Naive thymus-derived CD4-positive, alpha-beta T cell (primary cell): Measurements from ENCODE around the gene DCTD. TPM values are rescaled to one million over a fixed set of nuclear protein-coding genes. Genes with fewer than 3 reads are reported as not detected.

ENCODE experiments used
- ATAC-seq: fragments of 150-1000 bp; cut with Tn5 transposase; 2 replicates; pipeline ENCODE4 v1.10.0; 2021; ENCODE audit warnings: mild to moderate bottlenecking, moderate library complexity
- CTCF ChIA-PET: fragments of 350-600 bp; sonication (Branson Sonifier 250); formaldehyde crosslinking; loops from one replicate; lab custom pipeline; 2021; ENCODE audit warnings: antibody characterized with exemption; lab: Charles Lee
- POLR2A ChIA-PET: fragments of 350-600 bp; sonication (Branson Sonifier 250); formaldehyde crosslinking; loops from one replicate; lab custom pipeline; 2021; ENCODE audit warnings: antibody characterized with exemption, inconsistent platforms; lab: Charles Lee
- DNase-seq, 9 donors: peaks; one replicate each; pipeline versions ENCODE4 v3.0.0 to v3.0.0-alpha.2; 2020 to 2022; ENCODE audit warnings: mixed read lengths in 1 of 9
- H3K27ac ChIP-seq: one replicate; pipeline ENCODE4 v1.7.0; 2013; ENCODE audit warnings: mild to moderate bottlenecking, low read depth, low read length, moderate library complexity
- H3K27me3 ChIP-seq, 2 donors: one replicate each; pipeline ENCODE4 v1.7.0; 2013; ENCODE audit warnings: low read length in 2 of 2, mild to moderate bottlenecking in 2 of 2, moderate library complexity in 2 of 2; ENCODE audit not compliant: control insufficient read depth in 2 of 2, insufficient read depth in 2 of 2
- H3K36me3 ChIP-seq, 3 experiments: 1 replicate in 2 of 3; 2 replicates in 1 of 3; pipeline ENCODE4 v1.7.0; 2013; ENCODE audit warnings: low read length in 3 of 3, mild to moderate bottlenecking in 3 of 3, moderate library complexity in 1 of 3; ENCODE audit not compliant: insufficient read depth in 3 of 3, control insufficient read depth in 2 of 3
- H3K4me1 ChIP-seq, 2 donors: one replicate each; pipeline ENCODE4 v1.7.0; 2013; ENCODE audit warnings: low read length in 2 of 2, mild to moderate bottlenecking in 2 of 2, moderate library complexity in 1 of 2; ENCODE audit not compliant: control insufficient read depth in 2 of 2, insufficient read depth in 2 of 2
- H3K4me3 ChIP-seq: 2 replicates; pipeline ENCODE4 v1.7.0; 2013; ENCODE audit warnings: mild to moderate bottlenecking, low read length
- H3K9me3 ChIP-seq, 3 experiments: 1 replicate in 2 of 3; 2 replicates in 1 of 3; pipeline ENCODE4 v1.7.0; 2013; ENCODE audit warnings: low read length in 3 of 3; ENCODE audit not compliant: control insufficient read depth in 2 of 3
- H3K27ac Mint-ChIP-seq, 9 donors: one replicate each; pipeline ENCODE4 v1.8.0; 2020 to 2022; ENCODE audit warnings: mixed read lengths in 9 of 9, mild to moderate bottlenecking in 8 of 9, moderate library complexity in 5 of 9, inconsistent platforms in 2 of 9
- H3K27me3 Mint-ChIP-seq, 5 donors: one replicate each; pipeline ENCODE4 v1.8.0; 2021 to 2022; ENCODE audit warnings: mixed read lengths in 5 of 5, mild to moderate bottlenecking in 1 of 5
- H3K36me3 Mint-ChIP-seq, 5 donors: one replicate each; pipeline ENCODE4 v1.8.0; 2020 to 2022; ENCODE audit warnings: mixed read lengths in 5 of 5, mild to moderate bottlenecking in 3 of 5, inconsistent platforms in 1 of 5
- H3K4me1 Mint-ChIP-seq, 7 donors: one replicate each; pipeline ENCODE4 v1.8.0; 2020 to 2022; ENCODE audit warnings: mixed read lengths in 7 of 7, mild to moderate bottlenecking in 3 of 7, inconsistent platforms in 1 of 7
- H3K4me3 Mint-ChIP-seq, 10 donors: one replicate each; pipeline ENCODE4 v1.8.0; 2020 to 2022; ENCODE audit warnings: mild to moderate bottlenecking in 10 of 10, mixed read lengths in 10 of 10, moderate library complexity in 6 of 10, inconsistent platforms in 2 of 10
- H3K9me3 Mint-ChIP-seq, 11 donors: one replicate each; pipeline ENCODE4 v1.8.0; 2020 to 2022; ENCODE audit warnings: mixed read lengths in 11 of 11, mild to moderate bottlenecking in 4 of 11, inconsistent platforms in 1 of 11, moderate library complexity in 1 of 11
- intact Hi-C, 2 donors: fragments of 100-400 bp; cut with micrococcal nuclease; formaldehyde crosslinking; loops; one replicate each; pipeline ENCODE4 v1.15.1; 2023
- polyA plus RNA-seq, 2 donors: library from polyadenylated mRNA; unstranded; fragments of 300-500 nt; fragmentation: Illumina TruSeq; gene quantifications; one replicate each; pipeline ENCODE4 v1.2.3, GENCODE V29; 2021
- total RNA-seq, 6 experiments: library from RNA in 5 of 6; stranded (reverse) in 5 of 6; gene quantifications; 1 replicate in 5 of 6; 2 replicates in 1 of 6; pipeline ENCODE4 v1.2.3 and lab custom pipeline; 2021 to 2026

DCTD gene
- total and polyA plus RNA-seq, 7 experiments from 2014 or later, result 61.4 to 84.7 (median 70.6) TPM

GRCh38 chr4:182862921-182863320 is 54.3 kb downstream of the DCTD start:
- H3K4me3 ChIP-seq, result no peak overlapping the region
- Mint-ChIP-seq H3K4me1 (no peaks in the 10 kb centered on the region), H3K9me3 (peaks cover 0 to 13% (median 4%) of the 10 kb centered on the region in 11 donors), H3K27ac (no peak overlapping the region), H3K27me3 (no peaks in the 10 kb centered on the region), H3K4me3 (no peak overlapping the region), H3K36me3 (peaks cover 0 to 25% (median 11%) of the 10 kb centered on the region in 5 donors)
- POLR2A ChIA-PET, result no interaction called here
- no peaks in the 10 kb centered on the region for H3K36me3 ChIP-seq
- intact Hi-C loops, result no loop called here
- ATAC-seq (no peak), DNase-seq (no peak)
- no peaks in the 10 kb centered on the region for H3K9me3 ChIP-seq
- CTCF ChIA-PET, result no interaction called here
- H3K4me1 ChIP-seq, result no peaks in the 10 kb centered on the region
- no peaks in the 10 kb centered on the region for H3K27me3 ChIP-seq
- H3K27ac ChIP-seq, result no peak overlapping the region

- no peak overlapping the region for H3K4me3 Mint-ChIP-seq
- H3K9me3 Mint-ChIP-seq, result peaks cover 0 to 13% (median 4%) of the 10 kb centered on the region in 11 donors
- H3K4me1 Mint-ChIP-seq, result no peaks in the 10 kb centered on the region
- H3K27me3 Mint-ChIP-seq, result no peaks in the 10 kb centered on the region
- Histone ChIP-seq H3K36me3 (no peaks in the 10 kb centered on the region), H3K27ac (no peak overlapping the region), H3K4me1 (no peaks in the 10 kb centered on the region), H3K4me3 (no peak overlapping the region), H3K9me3 (no peaks in the 10 kb centered on the region), H3K27me3 (no peaks in the 10 kb centered on the region)
- CTCF ChIA-PET, result interaction anchor here (0.6 kb wide), 1 partner anchor 581 kb away, joined by 3 read pairs; no protein-coding TSS in a partner anchor
- POLR2A ChIA-PET, result no interaction called here
- intact Hi-C loops, result no loop called here
- peaks cover 0 to 28% (median 11%) of the 10 kb centered on the region in 5 donors for H3K36me3 Mint-ChIP-seq
- no peak for DNase-seq
- no peak overlapping the region for H3K27ac Mint-ChIP-seq
- no peak for ATAC-seq
Measured at GRCh38 chr4:182862141-182862875, 54.9 kb downstream of the DCTD start.

- Histone ChIP-seq H3K4me1 (no peaks in the 10 kb centered on the region), H3K27ac (no peak overlapping the region), H3K4me3 (no peak overlapping the region), H3K27me3 (no peaks in the 10 kb centered on the region), H3K36me3 (no peaks in the 10 kb centered on the region), H3K9me3 (no peaks in the 10 kb centered on the region)
- Mint-ChIP-seq H3K9me3 (peaks cover 0 to 13% (median 4%) of the 10 kb centered on the region in 11 donors), H3K27me3 (no peaks in the 10 kb centered on the region), H3K27ac (no peak overlapping the region), H3K4me3 (no peak overlapping the region), H3K36me3 (peaks cover 0 to 28% (median 14%) of the 10 kb centered on the region in 5 donors), H3K4me1 (no peaks in the 10 kb centered on the region)
- POLR2A ChIA-PET, result no interaction called here
- intact Hi-C loops, result no loop called here
- DNase-seq (no peak), ATAC-seq (no peak)
- CTCF ChIA-PET, result no interaction called here
Measured at GRCh38 chr4:182861346-182861745, 55.8 kb downstream of the DCTD start.

- intact Hi-C loops, result no loop called here
- Mint-ChIP-seq H3K27me3 (no peaks in the 10 kb centered on the region), H3K4me1 (no peaks in the 10 kb centered on the region), H3K36me3 (peaks cover 0 to 32% (median 19%) of the 10 kb centered on the region in 5 donors), H3K9me3 (peaks cover 0 to 13% (median 4%) of the 10 kb centered on the region in 11 donors), H3K27ac (no peak overlapping the region), H3K4me3 (no peak overlapping the region)
- Histone ChIP-seq H3K4me1 (no peaks in the 10 kb centered on the region), H3K27ac (no peak overlapping the region), H3K27me3 (no peaks in the 10 kb centered on the region), H3K4me3 (no peak overlapping the region), H3K9me3 (no peaks in the 10 kb centered on the region), H3K36me3 (no peaks in the 10 kb centered on the region)
- DNase-seq, result no peak
- POLR2A ChIA-PET, result no interaction called here
- CTCF ChIA-PET, result no interaction called here
- ATAC-seq, result no peak
Measured at GRCh38 chr4:182859730-182860129, 57.5 kb downstream of the DCTD start.

GRCh38 chr4:182858711-182859110 is 58.5 kb downstream of the DCTD start:
- DNase-seq, result no peak
- intact Hi-C loops, result no loop called here
- no peaks in the 10 kb centered on the region for H3K27me3 Mint-ChIP-seq
- CTCF ChIA-PET, result no interaction called here
- Histone ChIP-seq H3K36me3 (no peaks in the 10 kb centered on the region), H3K4me3 (no peak overlapping the region), H3K4me1 (no peaks in the 10 kb centered on the region), H3K27ac (no peak overlapping the region), H3K9me3 (no peaks in the 10 kb centered on the region), H3K27me3 (no peaks in the 10 kb centered on the region)
- peaks cover 0 to 19% (median 10%) of the 10 kb centered on the region in 11 donors for H3K9me3 Mint-ChIP-seq
- POLR2A ChIA-PET, result no interaction called here
- H3K27ac Mint-ChIP-seq, result no peak overlapping the region
- peaks cover 0 to 32% (median 25%) of the 10 kb centered on the region in 5 donors for H3K36me3 Mint-ChIP-seq
- H3K4me3 Mint-ChIP-seq, result no peak overlapping the region
- H3K4me1 Mint-ChIP-seq, result no peaks in the 10 kb centered on the region
- ATAC-seq, result no peak

GRCh38 chr4:182856862-182857261 is 60.3 kb downstream of the DCTD start:
- Histone ChIP-seq H3K4me3 (no peak overlapping the region), H3K36me3 (no peaks in the 10 kb centered on the region), H3K9me3 (no peaks in the 10 kb centered on the region), H3K27me3 (no peaks in the 10 kb centered on the region), H3K4me1 (no peaks in the 10 kb centered on the region), H3K27ac (no peak overlapping the region)
- ATAC-seq (no peak), DNase-seq (no peak)
- H3K4me1 Mint-ChIP-seq, result no peaks in the 10 kb centered on the region
- no peak overlapping the region for H3K27ac Mint-ChIP-seq
- H3K36me3 Mint-ChIP-seq, result peaks cover 0 to 33% (median 28%) of the 10 kb centered on the region in 5 donors
- ChIA-PET POLR2A (no interaction called here), CTCF (no interaction called here)
- intact Hi-C loops, result no loop called here
- H3K27me3 Mint-ChIP-seq, result no peaks in the 10 kb centered on the region
- H3K4me3 Mint-ChIP-seq, result no peak overlapping the region
- H3K9me3 Mint-ChIP-seq, result peaks cover 0 to 32% (median 13%) of the 10 kb centered on the region in 11 donors

GRCh38 chr4:182855877-182856276 is 61.3 kb downstream of the DCTD start:
- ATAC-seq, result no peak
- intact Hi-C loops, result no loop called here
- peaks cover 0 to 31% (median 25%) of the 10 kb centered on the region in 5 donors for H3K36me3 Mint-ChIP-seq
- no peaks in the 10 kb centered on the region for H3K27me3 ChIP-seq
- POLR2A ChIA-PET, result no interaction called here
- no peak for DNase-seq
- H3K9me3 ChIP-seq, result no peaks in the 10 kb centered on the region
- no peaks in the 10 kb centered on the region for H3K27me3 Mint-ChIP-seq
- H3K4me1 Mint-ChIP-seq, result no peaks in the 10 kb centered on the region
- CTCF ChIA-PET, result no interaction called here
- no peaks in the 10 kb centered on the region for H3K36me3 ChIP-seq
- H3K4me3 Mint-ChIP-seq, result no peak overlapping the region
- H3K27ac ChIP-seq, result no peak overlapping the region
- H3K27ac Mint-ChIP-seq, result no peak overlapping the region
- no peak overlapping the region for H3K4me3 ChIP-seq
- H3K9me3 Mint-ChIP-seq, result peaks cover 0 to 29% (median 10%) of the 10 kb centered on the region in 11 donors
- no peaks in the 10 kb centered on the region for H3K4me1 ChIP-seq
